Mesendoderm (in vitro differentiated cells): ENCODE measurements around the gene CCNI2.

Experiments used
- DNase-seq: peaks from one replicate; pipeline ENCODE4 v3.0.0; 2013
- H2AK5ac ChIP-seq: 2 replicates; pipeline ENCODE4 v1.6.1; 2013; ENCODE audit warnings: low read length, inconsistent platforms
- H2BK120ac ChIP-seq: 2 replicates; pipeline ENCODE4 v1.6.1; 2013; ENCODE audit warnings: low read depth, mild to moderate bottlenecking, low read length, moderate library complexity, mixed read lengths
- H2BK15ac ChIP-seq: replicated peaks from 2 replicates; pipeline ENCODE4 v1.6.1; 2013; ENCODE audit warnings: low read depth, mild to moderate bottlenecking, moderate library complexity
- H2BK5ac ChIP-seq: 2 replicates; pipeline ENCODE4 v1.6.1; 2013; ENCODE audit warnings: low read length, inconsistent platforms
- H3K18ac ChIP-seq: 2 replicates; pipeline ENCODE4 v1.6.1; 2013; ENCODE audit warnings: mild to moderate bottlenecking, low read length, mixed read lengths
- H3K23ac ChIP-seq: one replicate; pipeline ENCODE4 v1.6.1; 2013; ENCODE audit warnings: low read length
- H3K27ac ChIP-seq: 2 replicates; pipeline ENCODE4 v1.5.1; 2013; ENCODE audit warnings: low read depth, mild to moderate bottlenecking, inconsistent platforms, low read length, moderate library complexity
- H3K27me3 ChIP-seq: 2 replicates; pipeline ENCODE4 v1.6.1; 2013; ENCODE audit warnings: low read length, control low read depth, mild to moderate bottlenecking, inconsistent platforms; ENCODE audit not compliant: insufficient read depth, poor library complexity
- H3K36me3 ChIP-seq: 2 replicates; pipeline ENCODE4 v1.6.1; 2013; ENCODE audit warnings: low read length, inconsistent platforms; ENCODE audit not compliant: control insufficient read depth, insufficient read depth
- H3K4ac ChIP-seq: one replicate; pipeline ENCODE4 v1.6.1; 2013; ENCODE audit warnings: low read depth, mild to moderate bottlenecking, low read length, moderate library complexity
- H3K4me1 ChIP-seq: 2 replicates; pipeline ENCODE4 v1.6.1; 2013; ENCODE audit warnings: low read depth, low read length, inconsistent platforms; ENCODE audit not compliant: control insufficient read depth
- H3K4me2 ChIP-seq: 2 replicates; pipeline ENCODE4 v1.6.1; 2013; ENCODE audit warnings: low read length
- H3K4me3 ChIP-seq: 2 replicates; pipeline ENCODE4 v1.5.1; 2013; ENCODE audit warnings: mild to moderate bottlenecking, low read length
- H3K56ac ChIP-seq: one replicate; pipeline ENCODE4 v1.6.1; 2013; ENCODE audit warnings: low read length
- H3K79me1 ChIP-seq: 2 replicates; pipeline ENCODE4 v1.6.1; 2013; ENCODE audit warnings: low read length, inconsistent platforms
- H3K79me2 ChIP-seq: 2 replicates; pipeline ENCODE4 v1.6.1; 2013; ENCODE audit warnings: mild to moderate bottlenecking, low read length; ENCODE audit not compliant: control insufficient read depth, insufficient read depth
- H3K9ac ChIP-seq: 2 replicates; pipeline ENCODE4 v1.6.1; 2013; ENCODE audit warnings: low read length, inconsistent platforms
- H4K5ac ChIP-seq: one replicate; pipeline ENCODE4 v1.6.1; 2013; ENCODE audit warnings: low read length
- H4K8ac ChIP-seq: one replicate; pipeline ENCODE4 v1.6.1; 2013; ENCODE audit warnings: low read depth, mild to moderate bottlenecking, control low read depth, low read length, moderate library complexity
- WGBS: extraction: QIAGEN DNeasy Blood & Tissue Kit; methylation state at CpG from one replicate; pipeline ENCODE4 v1.1.7; 2013; ENCODE audit warnings: low lambda C conversion rate, missing lambda C conversion rate; ENCODE audit not compliant: insufficient coverage; ENCODE audit errors: extremely low coverage; 5-methylcytosine and 5-hydroxymethylcytosine counted together

The CCNI2 gene

GRCh38 chr5:132774406-132774805 is 27.2 kb downstream of the CCNI2 start:
- no peak overlapping the region for H2BK120ac ChIP-seq
- no peak overlapping the region for H3K4me3 ChIP-seq
- no peaks in the 10 kb centered on the region for H3K36me3 ChIP-seq
- no peak overlapping the region for H3K23ac ChIP-seq
- WGBS = no CpG with 5 or more reads among the region's 3 CpGs
- no peak overlapping the region for H2BK15ac ChIP-seq
- no peaks in the 10 kb centered on the region for H3K79me1 ChIP-seq
- no peak overlapping the region for H2AK5ac ChIP-seq
- H2BK5ac ChIP-seq = no peak overlapping the region
- H4K8ac ChIP-seq = no peak overlapping the region
- no peak overlapping the region for H3K4ac ChIP-seq
- H3K56ac ChIP-seq = peak overlapping the region; percentile 20
- no peak overlapping the region for H3K27ac ChIP-seq
- no peak overlapping the region for H3K9ac ChIP-seq
- no peak overlapping the region for H3K4me2 ChIP-seq
- no peaks in the 10 kb centered on the region for H3K79me2 ChIP-seq
- no peak for DNase-seq
- no peak overlapping the region for H3K18ac ChIP-seq
- H3K4me1 ChIP-seq = peaks cover 3% of the 10 kb centered on the region
- H4K5ac ChIP-seq = no peak overlapping the region
- peaks cover 9% of the 10 kb centered on the region for H3K27me3 ChIP-seq

- Histone ChIP-seq H3K79me1 (no peaks in the 10 kb centered on the region), H2BK120ac (no peak overlapping the region), H2BK5ac (no peak overlapping the region), H3K36me3 (no peaks in the 10 kb centered on the region), H3K4me1 (peaks cover 3% of the 10 kb centered on the region), H3K4me3 (no peak overlapping the region), H3K27ac (no peak overlapping the region), H3K23ac (no peak overlapping the region), H4K5ac (no peak overlapping the region), H3K27me3 (peaks cover 9% of the 10 kb centered on the region), H4K8ac (no peak overlapping the region), H3K56ac (no peak overlapping the region), H3K4me2 (no peak overlapping the region), H3K79me2 (no peaks in the 10 kb centered on the region), H3K4ac (no peak overlapping the region), H2AK5ac (no peak overlapping the region), H3K18ac (no peak overlapping the region), H2BK15ac (no peak overlapping the region), H3K9ac (no peak overlapping the region)
- WGBS = no CpG with 5 or more reads among the region's 5 CpGs
- no peak for DNase-seq
These were observed 27.7 kb downstream of the CCNI2 start for GRCh38 chr5:132774896-132775295.

- no peak overlapping the region for H3K27ac ChIP-seq
- no peak overlapping the region for H2BK120ac ChIP-seq
- H2AK5ac ChIP-seq = no peak overlapping the region
These were observed 28.3 kb downstream of the CCNI2 start for GRCh38 chr5:132775476-132775961.

GRCh38 chr5:132776131-132776937 is 29.1 kb downstream of the CCNI2 start:
- no peak overlapping the region for H4K5ac ChIP-seq
- WGBS = no CpG with 5 or more reads among the region's 39 CpGs
- no peak overlapping the region for H2BK5ac ChIP-seq
- peak overlapping the region; percentile 6 for H3K4me2 ChIP-seq
- H3K9ac ChIP-seq = peak overlapping the region; percentile 65
- H3K56ac ChIP-seq = peak overlapping the region; percentile 90
- no peak overlapping the region for H2BK15ac ChIP-seq
- no peak overlapping the region for H3K23ac ChIP-seq
- H3K36me3 ChIP-seq = no peaks in the 10 kb centered on the region
- H3K4me3 ChIP-seq = peak overlapping the region; percentile 29
- no peak overlapping the region for H4K8ac ChIP-seq
- H3K18ac ChIP-seq = peak overlapping the region; percentile 62
- H2BK120ac ChIP-seq = no peak overlapping the region
- H3K79me1 ChIP-seq = no peaks in the 10 kb centered on the region
- H2AK5ac ChIP-seq = no peak overlapping the region
- H3K4ac ChIP-seq = no peak overlapping the region
- H3K27me3 ChIP-seq = peaks cover 9% of the 10 kb centered on the region
- H3K27ac ChIP-seq = no peak overlapping the region
- peak; percentile 41 for DNase-seq
- H3K4me1 ChIP-seq = peaks cover 3% of the 10 kb centered on the region
- no peaks in the 10 kb centered on the region for H3K79me2 ChIP-seq

More at GRCh38 chr5:132775476-132775961, 28.3 kb downstream of the CCNI2 start:
- Histone ChIP-seq H4K8ac (no peak overlapping the region), H2BK5ac (no peak overlapping the region), H3K79me1 (no peaks in the 10 kb centered on the region), H3K4me2 (no peak overlapping the region), H2BK15ac (no peak overlapping the region), H3K56ac (no peak overlapping the region), H3K27me3 (peaks cover 9% of the 10 kb centered on the region), H3K9ac (no peak overlapping the region), H4K5ac (no peak overlapping the region), H3K4me1 (peaks cover 3% of the 10 kb centered on the region), H3K4me3 (no peak overlapping the region), H3K79me2 (no peaks in the 10 kb centered on the region), H3K4ac (no peak overlapping the region), H3K18ac (no peak overlapping the region), H3K36me3 (no peaks in the 10 kb centered on the region), H3K23ac (no peak overlapping the region)
- WGBS = no CpG with 5 or more reads among the region's 7 CpGs
- DNase-seq = no peak

- no CpG with 5 or more reads among the region's 40 CpGs for WGBS
These were observed 29.6 kb downstream of the CCNI2 start for GRCh38 chr5:132776938-132777208.

More at GRCh38 chr5:132776938-132777208, 29.6 kb downstream of the CCNI2 start:
- Histone ChIP-seq H3K9ac (peak overlapping the region; percentile 65), H3K23ac (no peak overlapping the region), H3K4me2 (peak overlapping the region; percentile 6), H3K79me2 (no peaks in the 10 kb centered on the region), H3K36me3 (no peaks in the 10 kb centered on the region), H3K56ac (peak overlapping the region; percentile 90), H4K8ac (no peak overlapping the region), H3K27ac (no peak overlapping the region), H3K18ac (peak overlapping the region; percentile 62), H3K4ac (no peak overlapping the region), H4K5ac (no peak overlapping the region), H3K79me1 (no peaks in the 10 kb centered on the region), H3K4me3 (peak overlapping the region; percentile 29), H2BK120ac (no peak overlapping the region), H2BK5ac (no peak overlapping the region), H2AK5ac (no peak overlapping the region), H2BK15ac (no peak overlapping the region), H3K27me3 (peaks cover 9% of the 10 kb centered on the region), H3K4me1 (peaks cover 3% of the 10 kb centered on the region)
- DNase-seq = no peak
